ENCODE measurements around the gene HOPX.
"Not testable (repeated sequence)": the region's sequence is repeated elsewhere in the genome, so short reads cannot be mapped to it uniquely, and the experiment has no call there.

HOPX gene, protein sequence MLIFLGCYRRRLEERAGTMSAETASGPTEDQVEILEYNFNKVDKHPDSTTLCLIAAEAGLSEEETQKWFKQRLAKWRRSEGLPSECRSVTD

DNA sequence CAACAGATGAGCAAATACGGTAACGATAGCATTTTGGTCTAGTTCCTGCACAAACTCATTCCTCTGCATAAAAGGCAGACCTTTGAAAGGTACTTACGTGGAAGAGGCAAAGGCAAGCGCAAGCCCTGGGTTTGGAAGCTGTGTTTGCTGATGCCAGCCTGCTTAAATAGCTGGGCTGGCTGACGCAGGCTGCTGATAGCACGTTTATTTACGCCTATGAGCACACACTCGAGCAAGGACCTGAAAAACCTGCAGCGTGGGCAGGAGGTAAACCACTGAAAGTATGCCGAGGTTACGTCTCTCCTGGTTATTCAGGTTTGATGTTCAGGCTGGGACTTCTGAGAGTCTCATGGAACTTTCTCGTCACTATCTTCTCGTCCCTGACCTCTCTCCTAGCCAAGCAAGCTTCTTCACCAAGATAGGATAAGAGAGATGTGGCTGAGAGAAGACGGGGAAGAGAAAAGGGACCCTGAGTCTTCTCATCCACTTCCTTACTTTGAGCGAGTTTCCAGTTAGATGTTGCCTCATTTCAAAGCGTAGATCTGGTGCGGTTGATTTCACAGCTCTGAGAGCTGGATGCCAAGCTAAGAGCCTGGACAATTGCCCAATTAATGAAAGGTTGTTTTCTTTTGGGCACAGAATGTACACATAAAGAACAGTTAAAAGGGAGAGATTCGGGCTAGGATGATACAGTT is at the start of gene HOPX:
Gene HOPX, minus strand, starts transcription at position 139 of the 695 bp plus-strand sequence. CDS start 23,480 bp downstream, outside the sequence.
- DNase-seq, result no peak

DNA sequence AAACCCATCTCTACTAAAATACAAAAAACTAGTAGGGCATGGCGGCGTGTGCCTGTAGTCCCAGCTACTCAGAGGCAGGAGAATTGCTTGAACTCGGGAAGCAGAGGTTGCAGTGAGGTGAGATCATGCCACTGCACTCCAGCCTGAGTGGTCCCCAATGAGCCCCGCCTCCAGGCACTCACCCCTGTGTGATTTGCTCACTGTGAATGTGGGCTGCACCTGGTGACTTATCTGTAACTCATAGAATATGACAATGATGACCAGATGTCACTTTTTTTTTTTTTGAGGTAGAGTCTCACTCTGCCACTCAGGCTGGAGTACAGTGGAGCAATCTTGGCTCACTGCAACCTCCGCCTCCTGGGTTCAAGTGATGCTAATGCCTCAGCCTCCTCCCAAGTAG is 49.0 kb upstream of the HOPX start:
- no peak for DNase-seq

DNA sequence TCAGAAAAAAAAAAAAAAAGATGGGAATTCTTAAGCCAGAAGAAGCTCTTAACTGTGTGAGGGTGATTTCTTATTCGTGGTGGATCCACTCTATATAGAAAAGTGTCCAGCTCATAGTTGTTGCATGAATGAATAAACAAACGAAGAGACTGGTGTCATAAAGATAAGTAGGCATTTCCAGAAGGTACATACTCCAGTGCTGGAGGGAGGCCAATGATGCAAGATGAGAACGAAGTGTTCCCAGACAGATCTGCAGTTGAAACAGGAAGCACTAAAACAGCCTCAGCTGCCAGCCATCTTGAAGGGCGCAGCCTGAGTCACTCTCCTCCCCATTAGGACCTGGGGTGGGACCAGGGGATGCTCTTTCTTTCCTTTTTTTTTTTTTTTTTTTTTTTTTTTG is 47.4 kb upstream of the HOPX start:
- DNase-seq, result no peak

DNA sequence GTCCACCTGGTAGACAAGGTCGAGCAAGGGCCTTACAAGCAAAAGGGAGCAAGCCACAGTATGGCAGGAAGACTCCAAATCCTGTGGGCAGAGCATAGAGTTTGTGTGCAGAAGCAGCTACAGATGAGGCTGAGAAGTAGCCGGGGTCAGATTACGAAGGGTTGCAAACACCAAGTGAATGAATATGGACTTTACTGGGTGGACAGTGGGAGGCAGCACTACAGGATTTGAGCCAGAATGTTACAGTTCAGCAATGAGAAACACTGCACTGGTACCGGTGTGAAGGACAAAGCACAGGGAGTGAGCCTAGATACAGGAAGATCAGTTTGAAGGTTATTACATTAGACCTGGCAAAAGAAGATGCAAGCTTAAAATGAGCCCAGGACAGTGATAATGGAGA is 46.1 kb upstream of the HOPX start:
- DNase-seq, result no peak

DNA sequence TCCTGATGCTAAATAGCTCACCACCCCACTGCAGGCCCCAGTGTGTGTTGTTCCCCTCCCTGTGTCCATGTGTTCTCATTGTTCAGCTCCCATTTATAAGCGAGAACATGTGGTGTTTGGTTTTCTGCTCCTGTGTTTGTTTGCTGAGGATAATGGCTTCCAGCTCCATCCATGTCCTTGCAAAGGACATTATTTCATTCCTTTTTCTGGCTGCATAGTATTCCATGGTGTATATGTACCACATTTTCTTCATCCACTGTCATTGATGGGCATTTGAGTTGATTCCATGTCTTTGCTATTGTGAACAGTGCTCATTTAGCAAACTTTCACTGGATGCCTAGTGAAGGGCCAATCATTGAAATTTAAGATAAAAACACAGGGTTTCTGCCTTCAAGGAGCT is 45.5 kb upstream of the HOPX start:
- not testable (repeated sequence) for DNase-seq

DNA sequence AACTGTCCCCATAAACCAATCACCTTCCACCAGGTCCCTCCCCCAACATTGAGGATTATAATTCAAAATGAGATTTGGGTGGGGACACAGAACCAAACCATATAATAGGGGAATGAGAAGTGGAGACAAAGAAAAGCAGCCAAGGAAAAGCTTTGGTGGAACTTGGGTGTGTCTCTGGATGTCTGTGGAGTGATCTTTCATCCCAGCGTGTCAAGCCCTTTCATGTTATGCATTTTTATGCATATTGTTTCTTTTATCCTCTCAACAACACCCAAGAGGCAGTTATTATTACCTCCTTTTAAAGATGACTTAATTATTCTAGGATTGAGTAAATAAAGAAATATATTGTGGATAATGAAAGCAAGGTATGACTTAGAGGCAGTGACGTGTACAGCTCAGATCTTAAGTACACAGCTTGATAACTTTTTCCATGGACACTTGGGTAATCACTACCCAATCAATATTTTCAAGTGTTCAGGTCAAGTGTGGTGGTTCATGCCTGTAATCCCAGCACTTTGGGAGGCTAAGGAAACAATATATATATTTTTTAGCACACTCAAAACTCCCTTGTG is 42.6 kb upstream of the HOPX start:
- no peak for DNase-seq

DNA sequence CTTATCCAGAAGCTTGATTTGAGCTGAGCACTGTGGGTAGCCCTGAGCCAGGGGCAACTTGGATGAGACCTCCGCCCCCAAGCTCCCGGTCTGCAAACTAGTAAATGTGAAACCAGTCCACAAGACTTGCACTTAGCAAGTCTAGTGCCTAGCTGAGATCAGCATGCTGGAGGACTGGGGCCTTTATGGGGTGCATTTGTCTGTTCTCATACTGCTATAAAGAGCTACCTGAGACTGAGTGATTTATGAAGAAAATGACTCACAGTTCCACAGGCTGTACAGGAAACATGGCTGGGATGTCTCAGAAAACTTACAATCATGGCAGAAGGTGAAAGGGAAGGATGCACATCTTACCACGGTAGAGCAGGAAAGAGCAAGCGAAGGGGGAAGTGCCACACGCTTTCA is 42.1 kb upstream of the HOPX start:
- DNase-seq, result no peak

DNA sequence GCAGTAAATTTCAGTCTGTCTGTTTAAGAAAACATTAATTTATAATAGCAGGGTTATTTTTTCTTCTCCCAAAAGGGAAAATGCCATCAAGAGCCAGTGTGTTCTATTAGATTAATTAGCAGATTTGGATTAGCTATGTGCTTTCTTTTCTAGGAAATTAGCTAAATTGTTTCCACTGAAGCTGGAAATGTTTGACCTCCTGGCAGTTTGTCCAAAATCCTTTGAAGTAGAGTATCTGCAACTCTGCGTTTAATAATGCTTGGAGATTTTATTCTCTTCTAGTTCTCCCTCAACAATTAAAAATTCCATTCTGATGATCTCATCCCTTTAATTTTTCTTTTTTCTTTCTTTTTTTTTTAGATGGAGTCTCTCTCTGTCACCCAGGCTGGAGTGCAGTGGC is 27.1 kb upstream of the HOPX start:
- DNase-seq, result no peak

DNA sequence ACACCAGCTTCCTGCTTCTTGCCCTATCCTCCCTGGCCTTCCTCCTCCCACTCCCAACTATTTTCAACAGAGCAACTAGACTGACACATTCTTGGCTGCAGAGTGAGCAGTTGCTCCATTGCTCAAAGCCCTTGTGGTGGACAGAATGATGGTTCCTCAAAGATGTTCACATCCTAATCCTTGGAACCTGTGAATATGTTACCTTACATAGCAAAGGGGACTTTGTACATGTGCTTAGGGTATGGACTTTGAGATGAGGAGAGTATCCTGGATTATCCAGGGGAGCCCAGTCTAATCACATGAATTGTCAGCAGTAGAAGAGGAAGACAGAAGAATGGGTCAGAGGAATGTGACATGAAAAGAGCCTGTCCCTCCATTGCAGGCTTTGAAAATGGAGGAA is 24.9 kb upstream of the HOPX start:
- no peak for DNase-seq

DNA sequence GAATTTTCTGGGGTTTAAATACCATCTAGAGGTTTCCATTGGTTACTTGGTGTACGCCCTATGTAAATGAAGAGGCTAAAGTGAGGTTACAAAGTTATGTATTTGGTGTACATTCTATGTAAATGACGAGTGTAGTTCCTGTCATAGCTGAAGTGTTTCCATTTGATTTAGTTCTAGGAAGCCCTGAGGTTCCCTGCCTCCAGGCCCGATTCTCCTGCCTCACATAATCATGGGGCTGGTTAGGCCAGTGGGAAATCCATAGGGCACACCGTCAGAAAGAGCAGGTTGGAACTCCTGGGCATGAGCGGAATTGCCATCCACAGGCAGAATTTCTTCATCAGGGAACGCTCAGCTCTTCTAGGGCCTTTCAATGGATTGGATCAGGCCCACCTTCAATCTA is 24.2 kb upstream of the HOPX start:
- DNase-seq, result no peak

DNA sequence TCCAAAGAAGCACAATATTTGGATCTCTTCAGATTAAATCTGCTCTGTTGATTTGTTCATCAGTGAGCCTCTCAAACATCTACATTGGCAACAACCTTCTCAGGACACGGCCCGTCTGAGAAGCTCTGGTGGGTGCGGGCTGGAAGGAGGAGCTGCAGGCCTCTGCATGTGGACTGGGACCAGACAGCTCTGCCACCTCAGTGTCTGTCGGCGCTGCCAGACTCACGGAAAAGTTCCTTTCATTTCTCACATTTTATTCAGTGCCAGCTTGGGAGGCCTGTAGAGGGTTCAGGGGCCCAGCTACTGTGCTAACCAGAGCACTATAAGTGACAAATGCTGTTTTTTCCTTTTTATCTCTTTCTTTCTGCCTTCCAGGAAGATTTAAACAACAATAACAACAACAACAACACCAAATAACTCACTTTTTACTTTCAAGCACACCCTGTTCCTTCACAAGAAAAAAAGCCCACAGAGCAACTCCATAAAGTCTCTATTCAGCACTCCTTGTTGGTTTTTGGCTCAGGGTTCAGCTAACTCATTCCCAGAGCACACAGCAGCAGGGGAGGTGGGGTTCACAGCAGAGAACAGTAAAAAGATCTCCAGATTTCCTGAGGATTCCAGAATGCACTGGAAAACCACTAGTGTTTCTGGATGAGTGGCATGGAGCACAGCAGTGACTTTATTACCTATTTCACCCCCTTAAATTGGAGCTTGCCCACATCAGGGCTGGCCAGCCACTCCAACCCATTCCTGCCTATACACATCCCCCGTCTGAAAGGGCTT is 23.2 kb upstream of the HOPX start:
- DNase-seq, result no peak

DNA sequence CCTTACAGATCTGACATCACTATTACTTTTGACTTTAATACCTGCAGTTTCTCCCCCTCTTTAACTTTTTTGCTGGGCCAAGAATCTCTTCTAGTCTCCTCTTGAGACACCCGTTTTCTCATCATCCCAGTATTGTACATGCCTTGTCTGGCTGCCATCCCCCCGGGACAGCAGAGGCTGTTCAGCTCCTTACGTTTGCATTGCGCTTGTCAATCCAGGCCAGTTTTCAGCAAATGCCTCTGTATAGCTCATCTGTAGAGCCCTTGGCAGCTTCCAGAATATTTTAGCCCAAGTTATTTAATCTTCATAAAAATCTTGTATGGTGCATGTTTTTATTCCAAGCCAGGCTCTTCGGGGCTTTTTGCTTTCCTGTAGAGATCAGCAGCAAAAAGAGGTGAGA is 22.3 kb upstream of the HOPX start:
- DNase-seq, result no peak

DNA sequence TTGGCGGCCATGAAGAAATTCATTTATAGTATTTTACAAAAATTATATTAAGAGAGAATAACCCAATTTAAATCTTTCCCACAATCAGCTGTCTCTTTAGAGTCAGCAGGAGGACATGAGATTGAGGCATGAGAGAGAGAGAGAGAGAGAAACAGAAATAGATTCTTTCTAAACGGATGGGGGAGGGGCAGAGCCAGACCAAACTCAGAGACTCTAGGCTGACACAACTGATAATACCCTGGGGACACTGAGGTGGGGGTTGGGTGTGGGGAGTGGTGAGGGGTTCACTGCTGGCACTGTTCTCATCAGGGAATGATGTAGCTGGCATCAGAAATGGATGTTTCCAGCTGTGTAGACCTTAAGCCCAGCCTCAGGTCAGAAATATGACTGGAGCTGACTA is 20.5 kb upstream of the HOPX start:
- no peak for DNase-seq

DNA sequence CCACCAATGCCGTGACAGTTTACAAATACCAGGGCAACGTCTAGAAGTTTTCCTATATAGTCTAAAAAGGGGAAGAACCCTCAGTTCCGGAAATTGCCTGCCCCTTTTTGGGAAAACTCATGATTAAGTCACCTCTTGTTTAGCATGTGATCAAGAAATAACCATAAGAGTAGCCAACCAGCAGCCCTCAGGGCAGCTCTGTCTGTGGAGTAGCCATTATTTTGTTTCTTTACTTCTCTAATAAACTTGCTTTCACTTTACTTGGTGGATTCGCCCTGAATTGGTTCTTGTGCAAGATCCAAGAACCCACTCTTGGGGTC is 20.0 kb upstream of the HOPX start:
- DNase-seq, result no peak

DNA sequence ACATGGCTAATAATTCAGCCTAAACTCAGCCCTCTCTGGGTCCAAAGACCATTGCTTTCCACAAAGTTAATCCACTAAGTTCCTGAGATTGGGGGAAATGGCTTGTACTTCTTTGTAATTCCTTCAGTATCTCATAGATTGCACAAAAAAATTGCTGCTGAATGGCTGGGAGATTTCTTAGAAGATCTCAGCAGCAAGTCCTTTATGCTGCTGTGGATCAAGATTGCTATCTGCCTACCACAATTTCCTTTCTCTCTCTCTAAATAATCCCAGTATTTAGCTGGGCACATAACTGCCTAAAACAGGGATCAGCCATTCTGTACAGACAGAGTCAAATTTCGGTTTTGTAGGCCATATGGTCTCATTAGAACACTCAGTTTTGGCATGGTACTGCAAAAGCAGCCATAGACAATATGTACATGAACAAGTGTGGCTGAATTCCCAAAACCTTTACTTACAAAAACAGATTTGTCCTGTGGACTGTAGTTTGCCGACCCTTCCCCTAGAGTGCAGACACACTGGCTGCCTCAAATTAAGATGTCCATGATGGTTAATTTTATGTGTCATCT is 18.5 kb upstream of the HOPX start:
- no peak for DNase-seq

DNA sequence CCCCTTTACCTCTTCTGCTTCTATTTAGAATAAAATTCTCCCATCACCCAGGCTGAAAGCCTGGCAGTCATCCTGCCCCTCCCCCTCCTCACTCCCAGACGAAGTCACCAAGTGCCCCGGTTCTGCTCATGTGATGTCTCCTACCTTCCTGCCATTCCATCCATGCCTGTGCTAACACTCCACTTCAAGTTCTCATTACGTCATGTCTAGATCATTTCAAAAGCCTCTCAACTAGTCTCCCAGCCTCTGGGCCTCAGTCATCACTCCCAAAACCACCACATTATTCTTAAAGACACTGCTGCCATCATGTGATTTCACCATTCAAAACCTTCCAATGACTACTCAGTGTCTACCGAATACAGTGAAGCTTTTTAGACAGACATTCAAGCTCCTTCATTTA is 17.2 kb upstream of the HOPX start:
- no peak for DNase-seq

DNA sequence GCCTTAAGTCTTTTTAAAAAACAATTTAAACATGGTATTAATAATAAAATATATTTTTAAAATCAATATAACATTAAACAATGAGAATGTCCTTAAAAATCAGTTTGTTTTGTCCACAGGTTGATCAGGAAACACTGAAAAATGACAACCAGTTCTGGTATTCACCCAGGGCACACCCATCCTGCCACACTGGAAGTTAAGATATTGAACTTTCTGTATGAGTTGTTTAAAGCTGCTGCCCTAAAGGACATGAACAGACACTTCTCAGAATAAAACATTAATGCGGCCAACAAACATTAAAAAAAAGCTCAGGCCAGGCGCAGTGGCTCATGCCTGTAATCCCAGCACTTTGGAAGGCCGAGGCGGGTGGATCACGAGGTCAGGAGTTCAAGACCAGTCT is 15.0 kb upstream of the HOPX start:
- no peak for DNase-seq

DNA sequence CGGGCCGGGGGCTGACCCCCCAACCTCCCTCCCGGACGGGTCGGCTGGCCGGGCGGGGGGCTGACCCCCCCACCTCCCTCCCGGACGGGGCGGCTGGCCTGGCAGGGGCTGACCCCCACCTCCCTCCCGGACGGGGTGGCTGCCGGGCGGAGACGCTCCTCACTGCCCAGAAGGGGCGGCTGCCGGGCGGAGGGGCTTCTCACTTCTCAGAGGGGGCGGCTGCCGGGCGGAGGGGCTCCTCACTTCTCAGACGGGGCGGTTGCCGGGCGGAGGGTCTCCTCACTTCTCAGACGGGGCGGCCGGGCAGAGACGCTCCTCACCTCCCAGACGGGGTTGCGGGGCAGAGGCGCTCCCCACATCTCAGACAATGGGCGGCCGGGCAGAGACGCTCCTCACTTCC is 12.4 kb upstream of the HOPX start:
- not testable (repeated sequence) for DNase-seq

DNA sequence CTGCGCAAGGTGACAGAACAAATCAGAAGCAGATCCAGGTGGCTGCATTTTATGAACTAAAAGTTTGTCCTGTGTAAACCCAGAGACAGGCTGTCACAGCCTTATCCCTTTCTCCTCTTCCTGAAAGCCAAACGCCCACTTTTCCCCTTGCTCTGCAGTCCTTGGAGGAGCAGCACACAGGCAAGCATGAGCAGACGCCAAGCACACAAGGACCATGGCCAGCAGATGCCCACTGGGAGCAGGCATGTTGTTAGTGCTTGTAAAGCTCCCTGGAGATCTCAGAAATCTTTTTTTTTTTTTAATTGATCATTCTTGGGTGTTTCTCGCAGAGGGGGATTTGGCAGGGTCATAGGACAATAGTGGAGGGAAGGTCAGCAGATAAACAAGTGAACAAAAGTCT is 11.5 kb upstream of the HOPX start:
- DNase-seq, result no peak

DNA sequence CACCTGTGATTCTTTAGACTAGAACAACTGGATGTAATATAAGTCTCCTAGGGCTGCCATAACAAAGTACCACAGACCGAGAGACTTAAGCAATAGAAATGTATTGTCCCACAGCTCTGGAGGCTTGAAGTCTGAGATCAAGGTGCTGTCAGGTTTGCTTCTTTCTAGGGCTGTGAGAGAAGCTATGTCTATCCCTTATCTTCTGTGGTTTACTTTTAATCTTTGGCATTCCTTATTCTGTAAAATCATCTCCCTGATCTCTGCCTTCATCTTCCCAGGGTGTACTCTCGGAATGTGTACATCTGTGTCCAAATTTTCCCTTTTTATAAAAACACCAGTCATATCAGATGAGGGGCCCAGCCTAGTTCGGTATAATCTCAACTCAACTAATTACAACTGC is 10.3 kb upstream of the HOPX start:
- DNase-seq, result no peak

DNA sequence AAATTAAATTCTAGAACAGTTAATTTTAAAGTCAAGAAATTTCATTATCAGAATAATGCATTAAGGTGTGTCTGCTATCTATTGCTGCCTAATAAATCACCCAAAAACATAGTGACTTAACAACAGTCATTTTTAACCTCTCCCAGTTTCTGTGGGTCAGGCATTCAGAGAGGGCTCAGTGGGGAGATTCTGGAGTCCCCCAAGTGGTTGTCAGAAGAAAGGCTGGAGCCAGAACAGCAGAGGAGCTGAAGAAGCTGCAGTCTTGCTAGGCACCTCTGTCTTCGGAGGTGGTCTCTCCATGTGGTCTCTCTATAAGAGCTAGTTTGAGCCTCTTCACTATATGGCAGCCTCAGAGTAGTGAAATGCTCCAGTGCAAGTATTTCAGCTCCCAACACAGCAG is 9.3 kb upstream of the HOPX start:
- no peak for DNase-seq

DNA sequence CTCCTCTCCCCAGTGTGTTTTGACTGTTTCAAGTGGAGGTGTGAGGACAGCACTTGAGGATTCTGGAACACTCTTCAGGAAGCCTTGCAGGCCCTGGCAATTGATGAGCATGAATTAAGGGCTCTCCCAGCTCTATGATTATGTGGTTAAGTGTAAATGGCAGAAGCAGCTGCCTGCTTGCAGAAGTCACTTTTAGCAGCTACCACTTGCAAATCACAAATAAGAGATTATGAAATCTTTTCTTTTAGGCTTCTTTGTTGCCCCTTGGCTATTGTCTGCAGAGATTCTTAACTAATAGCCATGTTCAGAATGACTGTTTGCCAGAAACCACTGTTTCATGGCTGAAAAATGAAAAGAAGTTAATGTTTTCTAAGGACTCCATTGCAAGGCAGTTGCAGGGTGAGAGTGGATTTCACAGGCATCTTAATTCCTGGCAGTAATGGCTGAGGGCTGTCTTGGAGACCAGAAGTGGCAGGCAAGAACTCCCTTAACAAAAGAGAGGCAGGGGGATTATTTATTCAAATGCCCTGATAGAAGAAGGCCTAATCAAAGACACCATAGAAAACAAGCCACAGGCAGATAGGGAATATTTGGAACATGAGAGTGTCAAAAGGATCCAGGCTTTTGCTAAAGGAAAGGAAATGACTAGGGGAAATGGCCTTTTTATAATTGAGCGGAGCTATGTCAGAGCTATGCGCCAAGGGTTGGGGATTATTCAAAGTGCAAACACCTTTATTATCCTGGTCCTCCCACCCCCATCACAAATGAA is 8.3 kb upstream of the HOPX start:
- DNase-seq, result no peak

DNA sequence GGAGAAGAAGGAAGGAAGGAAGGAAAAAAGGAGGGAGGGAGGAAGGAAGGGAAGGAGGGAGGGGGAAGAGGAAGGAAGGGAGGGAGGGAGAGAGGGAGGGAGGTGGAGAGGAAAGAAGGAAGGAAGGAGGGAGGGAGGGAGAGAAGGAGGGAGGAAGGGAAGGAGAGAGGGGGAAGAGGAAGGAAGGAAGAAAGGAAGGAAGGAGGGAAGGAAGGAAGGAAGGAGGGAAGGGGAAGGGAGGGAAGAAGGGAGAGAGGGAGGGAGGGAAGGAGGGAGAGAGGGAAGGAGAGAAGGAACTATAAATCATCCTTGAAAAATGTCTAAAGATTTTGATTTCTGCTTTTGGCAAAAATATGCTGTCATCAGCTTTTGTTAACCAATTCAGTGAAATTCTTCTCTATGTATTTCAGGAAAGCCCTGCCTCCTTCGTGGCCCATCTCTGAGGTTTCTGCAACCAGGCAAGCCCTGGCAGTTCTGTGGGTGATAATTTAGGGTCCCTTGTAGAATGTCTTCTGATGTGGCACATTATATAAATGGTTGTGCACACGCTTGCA is 7.1 kb upstream of the HOPX start:
- no peak for DNase-seq
